ENCODE data around the gene CDH23.

GRCh38 chr10:71784679-71785272, 388.1 kb downstream of the CDH23 start:
- TF ChIP-seq CTCF (IDR thresholded peaks at IDR 0.05) (no peak), POLR2A (IDR thresholded peaks at IDR 0.05) (no peak), POLR2AphosphoS5 (IDR thresholded peaks at IDR 0.05; ENCODE audit: insufficient read depth in 1 of 2, low read depth in 1 of 2) (no peak)

All from vagina (tissue), 2 donors.